NOMO-1 (cell line): ENCODE data around the gene LY9.

Experiments used
- DNase-seq, 2 experiments: peaks; one replicate each; lab custom pipeline; 2025; ENCODE audit not compliant: unreplicated experiment in 2 of 2; lab: John Stamatoyannopoulos, UW

The LY9 gene

DNA sequence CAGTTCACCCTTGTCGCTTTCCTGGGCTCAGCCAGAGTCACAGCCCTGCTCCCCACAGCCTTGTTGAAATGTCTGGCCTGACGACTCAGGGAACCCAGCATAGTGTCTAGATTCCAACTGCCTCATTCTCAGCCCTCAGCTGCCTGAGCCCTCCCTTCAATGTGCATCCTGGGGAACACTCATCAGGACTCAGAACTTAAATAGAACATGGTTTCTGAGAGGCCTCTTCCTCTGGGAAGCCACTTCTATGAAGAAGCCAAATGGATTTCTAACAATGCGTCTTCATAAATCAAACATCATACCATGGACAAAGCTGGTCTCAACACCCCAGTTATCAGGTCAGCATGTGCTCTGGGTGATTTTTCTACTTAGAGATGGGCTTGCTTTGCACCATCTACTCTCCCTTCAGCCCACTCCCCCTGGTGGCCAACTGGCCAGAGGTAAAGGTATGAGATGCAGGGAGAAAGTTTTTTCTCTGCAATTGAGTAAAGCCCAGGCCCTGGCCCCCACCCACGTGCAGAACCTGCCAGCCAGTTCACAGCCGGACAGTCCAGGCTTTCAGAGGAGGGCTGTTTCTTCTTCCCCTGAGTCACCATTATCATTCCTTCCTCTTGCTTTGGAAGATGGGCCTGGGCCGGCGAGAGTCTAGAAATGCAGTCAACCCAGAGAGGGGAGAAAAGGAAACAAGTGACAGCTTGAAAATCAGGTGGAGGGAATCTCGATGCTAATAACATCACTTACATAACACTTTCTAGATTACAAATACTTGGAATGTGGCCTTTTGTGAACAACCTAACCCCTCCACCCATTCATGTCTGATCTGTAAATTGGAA lies 34.6 kb downstream of the LY9 start:
- peak; percentile 14 to 35 for DNase-seq

DNA sequence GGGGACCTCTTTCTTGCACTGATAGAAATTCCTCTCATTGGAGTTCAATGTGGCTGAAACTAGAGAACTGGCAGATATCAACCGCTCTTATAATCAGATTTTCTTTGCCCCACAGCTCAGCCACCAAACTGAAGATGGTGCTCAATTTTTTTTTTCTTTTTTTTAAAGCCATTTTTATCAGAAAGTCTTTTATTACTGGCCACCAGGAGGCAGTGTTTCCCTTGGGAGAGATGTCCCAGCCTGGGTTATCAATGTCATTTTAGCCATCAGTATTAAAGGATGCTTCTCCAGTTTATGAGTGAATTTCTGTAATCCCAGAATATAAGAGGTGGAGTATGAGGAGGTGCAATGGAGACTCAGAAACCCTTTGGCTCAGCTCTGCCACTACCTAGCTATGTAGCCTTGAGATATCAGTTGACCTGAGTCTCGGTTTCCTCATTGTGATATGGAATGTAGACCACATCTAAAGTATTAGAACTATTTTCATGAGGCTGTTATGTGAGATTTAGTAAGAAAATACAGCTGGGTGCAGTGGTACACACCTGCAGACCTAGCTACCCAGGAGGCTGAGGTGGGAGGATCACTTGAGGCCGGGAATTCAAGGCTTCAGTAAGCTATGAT lies 39.1 kb downstream of the LY9 start:
- peak in 1 of 2 experiments; percentile 57 for DNase-seq

DNA sequence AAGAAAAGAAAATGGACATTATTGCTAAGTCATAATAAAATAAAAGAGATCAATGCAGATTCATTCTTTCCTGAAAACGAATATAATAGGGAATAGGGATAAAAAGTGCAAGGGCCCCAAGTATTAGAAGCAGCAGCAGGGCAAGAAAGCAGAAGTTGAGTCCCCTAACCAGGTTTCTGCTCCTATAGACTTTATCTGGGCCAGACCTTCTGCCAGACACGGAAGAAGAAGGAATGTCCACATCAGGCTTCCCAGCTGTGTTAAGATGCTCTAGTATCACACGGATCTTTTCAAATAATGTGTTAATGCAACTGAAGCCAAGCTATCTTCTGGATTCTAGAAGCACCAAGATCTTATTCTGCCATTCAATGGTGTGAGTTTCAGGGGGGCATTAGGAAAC lies 39.8 kb downstream of the LY9 start:
- DNase-seq, result no peak

DNA sequence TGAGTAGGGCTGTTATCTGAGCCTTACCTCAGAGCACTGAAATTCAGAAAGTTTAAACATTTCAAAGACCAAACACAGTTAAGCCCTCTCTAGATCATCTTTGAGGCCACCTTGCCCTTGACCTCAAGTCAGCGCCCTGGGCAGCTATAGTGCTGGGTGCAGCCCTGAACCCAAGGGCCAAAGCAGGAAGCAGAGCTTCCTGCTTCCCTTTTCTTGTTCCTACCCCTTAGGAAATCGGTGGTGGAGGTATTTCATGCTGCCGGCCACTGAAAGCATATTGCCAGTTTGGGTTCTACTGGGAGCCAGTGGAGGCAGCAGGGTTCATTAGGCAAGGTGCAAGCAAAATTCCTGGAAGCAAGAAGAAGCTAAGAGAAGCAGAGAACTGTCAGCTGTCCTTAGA lies 40.6 kb downstream of the LY9 start:
- peak in 1 of 2 experiments; percentile 15 for DNase-seq

DNA sequence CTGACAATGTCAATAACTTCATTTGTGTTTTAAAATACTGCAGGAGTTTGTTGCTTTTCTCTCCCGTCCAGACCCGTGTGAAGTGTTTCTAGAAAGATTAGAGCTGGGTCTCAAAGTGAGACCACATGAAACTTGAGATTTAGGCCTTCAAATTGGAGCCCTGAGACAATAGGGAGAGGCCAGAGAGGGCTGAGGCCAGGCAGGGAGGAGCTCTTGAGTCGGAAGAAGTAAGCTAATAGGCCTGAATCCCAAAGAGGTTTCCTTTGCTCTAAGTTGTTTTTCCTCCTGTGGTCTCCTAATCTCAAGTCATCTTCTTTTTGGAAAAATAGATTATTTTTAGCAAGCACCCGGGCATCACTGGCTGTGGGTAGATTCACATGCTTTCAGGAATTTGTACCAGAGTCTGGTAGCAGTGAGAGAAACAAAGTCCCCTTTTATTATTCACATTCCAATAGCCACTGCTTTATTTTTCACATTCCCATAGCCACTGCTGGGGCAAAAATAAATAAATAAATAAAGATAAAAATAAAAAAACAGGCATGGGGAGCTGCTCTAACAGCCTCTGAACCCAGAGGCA lies 41.1 kb downstream of the LY9 start:
- no peak for DNase-seq

DNA sequence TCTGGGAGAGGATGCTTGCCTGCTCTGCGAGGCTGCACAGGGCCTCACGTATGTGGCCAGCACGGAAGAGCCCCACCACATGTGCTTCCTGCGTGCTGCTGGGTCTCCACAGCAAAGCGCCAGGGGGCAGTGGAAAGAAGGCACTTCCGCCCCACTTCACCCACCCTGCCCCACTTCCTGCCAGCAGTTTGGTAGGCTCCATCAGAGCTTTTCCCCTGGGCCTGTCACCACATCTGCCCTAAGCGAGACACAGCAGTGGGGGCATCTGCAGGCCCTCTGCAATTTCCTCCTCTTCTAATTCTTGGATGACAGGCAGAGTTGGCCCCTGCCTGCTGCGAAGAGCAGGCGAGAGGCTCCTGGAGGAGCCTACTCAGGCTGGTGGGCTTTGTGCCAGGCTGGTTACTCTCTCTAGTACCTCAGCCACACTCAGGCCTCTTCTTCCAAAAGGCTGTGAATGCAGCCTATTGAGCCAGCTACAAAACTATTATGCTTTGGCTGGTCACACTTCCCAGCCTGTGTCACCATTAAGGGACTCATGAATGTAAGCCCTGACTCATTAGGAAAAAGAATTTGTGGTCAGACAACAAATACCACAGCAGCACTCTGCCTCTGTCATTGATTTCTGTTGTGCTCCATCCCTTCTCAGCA lies 41.7 kb downstream of the LY9 start:
- DNase-seq, result no peak

DNA sequence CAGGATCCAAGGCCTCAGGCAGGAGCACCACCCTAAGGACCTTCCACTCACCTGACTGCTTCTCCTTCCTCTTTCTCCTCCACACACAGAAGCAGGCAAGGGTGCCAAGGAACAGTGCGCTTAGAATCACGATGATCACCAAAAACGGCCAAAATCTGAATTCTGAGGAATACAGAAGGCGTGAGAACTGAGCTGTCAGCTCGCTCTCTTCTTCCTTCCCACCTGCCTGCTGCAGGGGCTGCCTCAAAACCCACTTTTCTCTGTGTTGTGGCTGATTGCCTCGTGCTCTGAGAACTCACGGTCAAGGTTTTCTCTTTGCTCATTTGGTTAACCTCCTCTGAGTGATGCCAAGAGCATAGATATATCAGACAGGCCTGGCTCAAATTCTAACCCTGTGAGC lies 42.9 kb downstream of the LY9 start:
- DNase-seq, result no peak

DNA sequence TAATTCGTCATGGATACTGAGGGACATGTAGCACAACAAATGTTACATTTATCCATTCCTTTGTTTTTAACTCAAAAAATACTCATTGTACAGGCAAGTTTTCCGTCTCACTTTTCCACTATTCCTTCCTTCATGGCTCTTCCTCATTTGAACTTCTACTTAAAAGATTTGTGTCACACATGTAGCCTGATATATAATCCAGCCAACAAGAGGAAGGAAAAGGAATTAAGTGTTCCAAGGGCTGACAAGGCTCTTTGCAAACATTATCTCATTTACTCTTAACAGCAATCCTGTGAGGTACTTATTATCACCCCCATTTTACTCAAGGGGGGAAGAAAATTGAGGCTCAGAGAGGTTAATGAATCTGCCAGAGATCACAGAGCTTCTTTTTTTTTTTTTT lies 43.8 kb downstream of the LY9 start:
- DNase-seq, result no peak

DNA sequence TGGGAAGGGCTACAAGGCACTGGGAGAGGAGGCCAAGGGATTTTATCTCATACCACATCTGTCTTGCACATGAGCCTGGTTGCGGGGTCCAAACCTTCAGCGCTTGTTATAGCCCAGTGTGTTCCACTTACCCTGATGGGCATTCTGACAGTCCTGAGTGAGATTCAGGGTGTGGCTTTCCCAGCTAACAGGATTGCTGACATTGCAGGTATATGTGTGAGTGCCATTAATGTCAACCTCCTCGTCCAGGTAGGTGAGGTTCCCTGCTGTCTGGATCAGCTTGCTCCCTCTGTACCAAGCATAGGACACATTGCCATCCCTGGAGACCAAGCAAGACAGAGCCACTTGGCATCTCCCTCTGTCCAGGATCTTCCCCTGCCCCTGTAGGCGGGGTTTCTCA lies 45.1 kb downstream of the LY9 start:
- no peak for DNase-seq

DNA sequence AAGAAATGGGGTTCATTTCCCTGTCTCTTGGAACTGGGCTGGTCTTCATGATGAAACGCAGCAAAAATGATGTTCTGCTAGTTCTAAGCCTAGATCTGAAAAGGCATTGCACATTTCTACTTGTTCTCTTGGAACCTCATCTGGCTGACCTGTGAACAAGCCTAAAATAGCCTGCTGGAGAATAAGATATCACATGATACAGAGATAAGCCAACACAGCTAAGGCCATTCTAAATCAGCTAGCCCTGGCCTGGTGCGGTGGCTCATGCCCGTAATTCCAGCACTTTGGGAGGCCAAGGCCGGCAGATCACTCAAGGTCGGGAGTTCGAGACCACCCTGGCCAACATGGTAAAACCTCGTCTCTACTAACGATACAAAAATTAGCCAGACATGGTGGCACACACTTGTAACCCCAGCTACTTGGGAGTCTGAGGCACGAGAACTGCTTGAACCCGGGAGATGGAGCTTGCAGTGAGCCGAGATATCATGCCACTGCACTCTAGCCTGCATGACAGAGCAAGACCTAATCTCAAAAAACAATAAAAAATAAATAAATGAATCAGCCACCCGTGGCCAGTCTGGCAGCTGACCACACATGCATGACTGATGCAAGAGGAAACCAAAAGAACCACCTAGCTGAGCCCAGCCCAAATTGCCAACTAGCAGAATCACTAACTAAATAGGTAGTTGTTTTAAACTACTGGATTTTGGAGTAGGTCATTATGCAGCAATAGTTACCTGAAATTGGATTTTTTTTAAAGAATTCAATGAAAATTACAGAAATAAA lies 48.7 kb downstream of the LY9 start:
- DNase-seq, result peak; percentile 37 to 63

DNA sequence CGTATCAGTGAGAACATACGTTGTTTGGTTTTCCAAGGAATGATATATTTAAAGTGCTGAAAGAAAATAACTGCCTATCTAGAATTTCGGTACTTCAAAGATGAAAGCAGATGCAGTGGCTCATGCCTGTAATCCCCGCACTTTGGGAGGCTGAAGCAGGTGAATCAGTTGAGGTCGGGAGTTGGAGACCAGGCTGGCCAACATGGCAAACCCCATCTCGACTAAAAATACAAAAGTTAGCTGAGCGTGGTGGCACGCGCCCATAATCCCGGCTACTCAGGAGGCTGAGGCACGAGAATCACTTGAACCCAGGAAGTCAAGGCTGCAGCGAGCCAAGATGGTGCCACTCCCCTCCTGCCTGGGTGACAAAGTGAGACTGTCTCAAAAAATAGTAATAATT lies 50.3 kb downstream of the LY9 start:
- no peak for DNase-seq

DNA sequence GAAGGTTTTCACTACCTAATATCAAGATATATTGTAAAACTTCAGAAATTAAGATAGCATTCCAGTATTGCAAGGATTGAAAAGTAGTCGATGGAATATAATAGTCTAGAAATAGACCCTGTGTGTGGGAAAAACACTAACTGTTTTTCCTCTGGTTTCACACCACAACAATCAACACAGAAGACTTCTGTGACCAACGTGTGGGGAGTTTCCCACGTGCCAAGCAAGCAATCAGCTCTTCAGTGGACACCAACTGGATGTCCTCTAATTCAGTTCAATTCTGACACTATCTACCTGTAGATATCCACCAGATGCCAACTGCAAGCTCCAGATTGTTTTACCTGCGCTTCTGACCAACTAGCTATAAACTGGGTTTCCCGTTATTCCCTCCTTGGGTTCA lies 54.6 kb downstream of the LY9 start:
- DNase-seq, result no peak

DNA sequence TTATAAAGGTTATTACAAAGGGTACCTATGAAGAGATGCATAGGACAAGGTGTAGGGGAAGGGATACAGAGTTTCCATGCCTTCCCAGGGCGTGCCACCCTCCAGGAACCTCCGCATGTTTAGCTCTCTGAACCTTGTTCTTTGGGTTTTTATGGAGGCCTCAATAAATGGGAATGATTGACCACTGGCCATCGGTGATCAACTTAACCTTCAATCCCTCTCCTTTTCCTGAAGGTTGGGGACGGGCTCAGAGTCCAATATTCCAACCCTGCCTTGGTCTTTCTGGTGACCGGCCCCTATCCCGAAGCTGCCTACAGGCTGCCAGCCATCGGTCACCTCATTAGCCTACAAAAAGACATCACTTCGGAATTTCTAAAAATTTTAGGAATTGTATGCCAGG lies 55.0 kb downstream of the LY9 start:
- no peak for DNase-seq

DNA sequence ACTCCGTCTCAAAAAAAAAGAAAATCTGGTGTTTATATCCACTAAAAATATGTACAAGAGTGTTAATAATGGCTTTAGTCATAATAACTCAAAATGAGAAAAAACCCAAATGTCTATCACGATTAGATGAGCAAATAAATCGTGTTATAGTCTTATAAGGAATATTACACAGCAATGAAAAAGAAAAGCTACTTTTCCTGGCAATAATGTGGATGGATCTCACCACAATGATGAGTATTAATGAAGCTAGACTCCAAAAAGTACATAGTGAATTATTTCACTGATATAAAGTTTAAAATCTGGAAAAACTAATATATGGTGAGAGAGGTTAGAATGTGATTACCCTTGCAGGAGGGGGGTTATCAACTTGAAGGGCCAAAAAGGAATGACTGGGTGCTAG lies 57.0 kb downstream of the LY9 start:
- no peak for DNase-seq

DNA sequence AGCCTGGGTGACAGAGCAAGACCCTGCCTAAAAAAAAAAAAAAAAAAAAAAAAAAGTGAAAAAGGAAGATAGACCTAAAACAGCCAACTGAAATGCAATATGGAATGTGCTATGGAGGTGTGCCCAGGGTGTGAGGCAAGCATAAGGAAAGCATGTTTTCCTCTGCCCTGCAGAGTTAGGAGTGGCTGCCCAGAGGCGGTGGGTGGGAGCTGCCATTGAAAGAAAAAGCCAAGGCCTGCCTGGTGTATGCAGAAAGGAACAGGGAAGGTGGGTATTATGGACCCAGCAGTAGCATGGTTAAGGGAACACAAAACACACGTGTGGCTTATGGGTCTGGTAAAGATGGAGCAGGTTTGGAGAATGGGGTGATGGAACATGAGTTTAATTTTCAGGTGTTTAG lies 57.8 kb downstream of the LY9 start:
- no peak for DNase-seq

DNA sequence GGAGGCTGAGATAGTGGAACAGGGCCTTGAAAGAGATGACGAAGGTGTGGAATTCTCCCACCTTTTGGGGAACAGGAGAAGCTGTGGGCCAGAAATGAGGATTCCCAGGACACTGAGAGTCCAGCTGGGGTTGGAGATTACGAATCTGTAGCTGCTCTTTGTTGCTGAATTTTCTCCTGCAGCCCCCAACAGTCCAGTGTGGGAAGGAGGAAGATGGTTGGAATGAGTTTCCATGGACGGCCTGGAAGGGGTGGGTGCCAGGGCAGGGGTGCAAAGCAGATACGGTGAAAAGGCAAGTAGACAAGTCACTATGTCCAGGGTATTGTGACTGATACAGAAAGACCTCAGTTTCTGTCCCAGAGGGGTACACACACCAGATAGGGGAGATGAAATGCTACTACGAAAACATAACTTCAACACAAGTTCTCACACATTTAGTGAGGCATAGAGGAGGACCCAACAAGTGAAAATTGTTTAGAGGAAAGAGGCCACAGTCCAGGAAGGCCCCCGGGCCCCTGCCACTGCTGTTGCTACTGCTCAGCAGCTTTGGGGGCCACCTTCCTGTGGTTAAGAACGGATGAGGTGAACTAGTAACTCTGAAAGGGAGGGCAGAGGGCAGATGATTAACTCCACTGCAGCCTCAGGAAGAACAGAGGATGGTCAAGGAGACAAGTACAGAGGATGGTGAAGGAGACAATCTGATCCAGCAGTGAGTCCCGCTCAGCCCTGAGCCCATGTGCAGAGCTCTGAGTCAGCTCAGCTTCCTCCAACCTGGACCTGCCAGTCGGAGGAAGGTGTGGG lies 59.4 kb downstream of the LY9 start:
- DNase-seq, result no peak

DNA sequence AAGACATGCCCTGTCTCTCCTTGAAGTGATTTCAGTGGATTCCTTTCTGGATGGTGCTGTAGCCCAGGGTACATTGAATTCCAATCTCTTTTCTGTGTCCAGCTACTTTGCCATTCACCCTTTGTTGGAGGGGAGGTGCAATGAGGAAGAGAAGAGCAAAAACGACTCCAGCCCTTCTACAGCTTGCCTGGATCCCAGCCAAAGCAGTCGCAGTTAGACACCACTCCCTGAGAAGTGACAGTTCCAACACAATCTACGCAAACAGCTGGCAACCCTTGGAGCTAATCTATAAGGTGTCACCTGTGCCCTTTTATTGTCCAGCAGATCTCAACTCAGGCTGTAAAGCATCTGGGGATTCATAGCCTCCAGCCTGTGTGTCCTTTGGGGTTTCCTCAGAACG lies 62.1 kb downstream of the LY9 start:
- no peak for DNase-seq

DNA sequence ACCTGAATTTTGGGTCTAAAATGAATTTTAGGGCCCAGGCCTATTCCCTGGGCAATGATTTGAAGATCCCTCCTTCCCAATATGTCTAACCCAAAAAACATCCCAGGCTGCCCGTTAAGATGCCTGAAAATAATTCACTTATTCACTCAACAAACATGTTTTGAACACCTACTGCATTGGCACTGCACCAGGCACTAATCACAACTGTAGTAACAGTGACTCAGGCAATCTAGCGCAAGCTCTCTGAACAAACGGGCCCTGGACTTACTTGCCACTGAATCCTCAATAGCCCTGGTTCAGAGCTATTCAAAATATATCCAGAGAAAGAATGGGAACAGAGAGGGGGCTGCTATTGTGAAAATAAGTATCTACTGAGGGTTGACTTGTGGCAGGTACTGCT lies 62.5 kb downstream of the LY9 start:
- DNase-seq, result no peak

DNA sequence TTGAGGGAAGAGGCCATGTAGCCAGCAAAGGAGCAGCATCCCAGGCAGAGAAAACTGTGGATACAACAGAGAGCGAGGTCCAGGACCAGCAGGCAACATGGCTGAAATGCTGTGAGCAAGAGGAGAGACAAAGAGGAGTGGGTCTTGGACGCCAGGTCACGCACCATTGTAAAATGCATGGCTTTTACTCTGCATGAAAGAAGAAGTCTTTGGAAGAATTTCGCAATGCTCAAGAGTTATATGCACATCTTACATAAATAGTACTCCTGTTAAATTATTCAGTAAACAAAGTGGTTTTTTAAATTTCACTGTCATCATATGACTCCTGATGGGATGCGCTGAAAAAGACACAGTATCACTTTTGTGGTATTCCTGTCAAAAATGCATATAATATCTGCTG lies 63.2 kb downstream of the LY9 start:
- DNase-seq, result peak; percentile 20 to 70

DNA sequence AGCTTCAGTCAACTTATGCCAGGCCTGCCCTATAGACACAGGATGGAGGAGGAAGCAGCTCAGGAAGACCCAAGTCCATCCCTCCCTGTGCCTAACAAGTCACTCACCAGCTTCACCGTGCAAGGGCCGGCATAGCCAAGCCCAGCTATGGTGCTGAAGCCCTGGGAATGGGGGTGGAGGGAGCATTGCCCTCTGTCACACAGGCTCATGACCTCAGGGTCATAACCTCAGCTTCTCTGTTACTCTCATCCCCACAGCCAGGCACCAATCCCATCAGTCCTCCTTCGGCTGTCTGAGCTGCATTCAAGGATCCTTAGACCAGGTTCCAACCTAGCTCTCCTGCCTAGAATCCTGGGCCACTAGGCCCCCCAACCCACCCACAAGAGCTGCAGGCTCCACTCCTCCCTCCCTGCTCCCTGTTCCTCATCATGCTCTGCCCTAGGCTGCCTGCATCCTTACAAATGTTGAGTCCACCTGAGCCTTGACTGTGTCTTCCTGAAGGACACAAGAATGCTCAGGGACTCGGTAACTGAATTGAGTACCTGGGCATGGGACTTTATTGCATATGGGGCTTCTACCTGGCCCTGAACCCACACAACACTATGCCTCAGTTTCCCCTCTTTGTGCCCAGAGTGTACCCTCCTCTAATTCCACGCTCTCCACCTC lies 65.0 kb downstream of the LY9 start:
- DNase-seq, result no peak
